IMR-90 (cell line): ENCODE measurements around the gene SHROOM3. TPM values are rescaled to one million over a fixed set of nuclear protein-coding genes. Genes with fewer than 3 reads are reported as not detected.
A peak's percentile ranks its signal among the peaks of the same experiment; 100 is the strongest.
"Not testable (repeated sequence)": the region's sequence is repeated elsewhere in the genome, so short reads cannot be mapped to it uniquely, and the experiment has no call there.

Experiments
- ATAC-seq: fragments of 200-7000 bp; cut with Tn5 transposase; 2 replicates; pipeline ENCODE4 v1.9.1; 2020; ENCODE audit warnings: low read depth, mild to moderate bottlenecking, moderate library complexity
- BruUV-seq: library from RNA; stranded (reverse); fragments of 400-500 nt; replicated peaks from 2 replicates; lab custom pipeline; 2021; lab: Mats Ljungman, UMichigan
- CTCF ChIA-PET: fragments of 300-600 bp; formaldehyde crosslinking; extraction: SDS; loops from one replicate; lab custom pipeline; 2021; ENCODE audit warnings: antibody characterized with exemption; lab: Yijun Ruan, JAX
- POLR2A ChIA-PET: fragments of 300-600 bp; sonication (Branson Sonifier 250); formaldehyde crosslinking; loops from one replicate; lab custom pipeline; 2022; ENCODE audit warnings: antibody characterized with exemption; ENCODE audit not compliant: unreplicated experiment; lab: Charles Lee
- DNase-seq: peaks from one replicate; pipeline ENCODE4 v3.0.0; 2013
- H2AFZ ChIP-seq: replicated peaks from 2 replicates; pipeline ENCODE3; 2013; ENCODE audit warnings: low read length, mild to moderate bottlenecking; ENCODE audit not compliant: poor library complexity
- H2AK5ac ChIP-seq: 2 replicates; pipeline ENCODE4 v1.6.1; 2013; ENCODE audit warnings: low read depth, low read length, inconsistent platforms
- H2AK9ac ChIP-seq: replicated peaks from 2 replicates; pipeline ENCODE3; 2013; ENCODE audit warnings: mild to moderate bottlenecking, low read depth, low read length, moderate library complexity; ENCODE audit not compliant: poor library complexity
- H2BK120ac ChIP-seq: 2 replicates; pipeline ENCODE4 v1.6.1; 2013; ENCODE audit warnings: low read depth, low read length, inconsistent platforms
- H2BK15ac ChIP-seq: 3 replicates; pipeline ENCODE4 v1.6.1; 2013; ENCODE audit warnings: low read depth, low read length, inconsistent platforms
- H2BK20ac ChIP-seq: 2 replicates; pipeline ENCODE4 v1.6.1; 2013; ENCODE audit warnings: low read depth, mild to moderate bottlenecking, inconsistent platforms, low read length, moderate library complexity
- H2BK5ac ChIP-seq: 2 replicates; pipeline ENCODE4 v1.6.1; 2013; ENCODE audit warnings: mild to moderate bottlenecking, low read depth, low read length, inconsistent platforms; ENCODE audit not compliant: poor library complexity, severe bottlenecking
- H3K14ac ChIP-seq: replicated peaks from 2 replicates; pipeline ENCODE4 v1.6.1; 2013; ENCODE audit warnings: low read depth, low read length, inconsistent platforms
- H3K18ac ChIP-seq: 2 replicates; pipeline ENCODE4 v1.6.1; 2013; ENCODE audit warnings: low read depth, low read length, control low read depth
- H3K23ac ChIP-seq: 2 replicates; pipeline ENCODE4 v1.6.1; 2013; ENCODE audit warnings: low read depth, low read length, inconsistent platforms
- H3K27ac ChIP-seq: 2 replicates; pipeline ENCODE4 v1.5.1; 2013; ENCODE audit warnings: mild to moderate bottlenecking, control low read depth, low read length; ENCODE audit not compliant: insufficient read depth
- H3K27me3 ChIP-seq: 2 replicates; pipeline ENCODE4 v1.6.1; 2013; ENCODE audit warnings: low read length; ENCODE audit not compliant: control insufficient read depth, insufficient read depth
- H3K36me3 ChIP-seq: 2 replicates; pipeline ENCODE4 v1.6.1; 2013; ENCODE audit warnings: low read length, mixed read lengths; ENCODE audit not compliant: control insufficient read depth, insufficient read depth
- H3K4ac ChIP-seq: 2 replicates; pipeline ENCODE4 v1.6.1; 2013; ENCODE audit warnings: low read depth, low read length, inconsistent platforms
- H3K4me1 ChIP-seq: 2 replicates; pipeline ENCODE4 v1.6.1; 2013; ENCODE audit warnings: low read length, mixed read lengths; ENCODE audit not compliant: control insufficient read depth, insufficient read depth
- H3K4me2 ChIP-seq: 2 replicates; pipeline ENCODE4 v1.6.1; 2013; ENCODE audit warnings: low read depth, mild to moderate bottlenecking, control low read depth, low read length, moderate library complexity
- H3K4me3 ChIP-seq: 2 replicates; pipeline ENCODE4 v1.5.1; 2013; ENCODE audit warnings: low read depth, mild to moderate bottlenecking, control low read depth, low read length, moderate library complexity; ENCODE audit not compliant: insufficient read depth
- H3K56ac ChIP-seq: 2 replicates; pipeline ENCODE4 v1.6.1; 2013; ENCODE audit warnings: low read length, inconsistent platforms; ENCODE audit not compliant: insufficient read depth; ENCODE audit errors: extremely low read depth
- H3K79me1 ChIP-seq, 2 experiments: 2 replicates each; pipeline ENCODE4 v1.6.1; 2013; ENCODE audit warnings: low read length in 2 of 2, inconsistent platforms in 1 of 2, low read depth in 1 of 2
- H3K9ac ChIP-seq: 2 replicates; pipeline ENCODE4 v1.6.1; 2013; ENCODE audit warnings: low read depth, low read length, control low read depth
- H3K9me1 ChIP-seq: 2 replicates; pipeline ENCODE4 v1.6.1; 2013; ENCODE audit warnings: low read length, inconsistent platforms; ENCODE audit not compliant: insufficient read depth
- H3K9me3 ChIP-seq: 2 replicates; pipeline ENCODE4 v1.6.1; 2013; ENCODE audit warnings: low read length; ENCODE audit not compliant: control insufficient read depth, insufficient read depth
- H4K20me1 ChIP-seq: 2 replicates; pipeline ENCODE4 v1.6.1; 2013; ENCODE audit warnings: low read length, inconsistent platforms; ENCODE audit not compliant: insufficient read depth
- H4K5ac ChIP-seq: 2 replicates; pipeline ENCODE4 v1.6.1; 2013; ENCODE audit warnings: mild to moderate bottlenecking, low read depth, low read length, control low read depth
- H4K8ac ChIP-seq, 2 experiments: 2 replicates each; pipeline ENCODE4 v1.6.1; 2013; ENCODE audit warnings: low read depth in 2 of 2, low read length in 2 of 2, control low read depth in 1 of 2, inconsistent platforms in 1 of 2
- H4K91ac ChIP-seq: 2 replicates; pipeline ENCODE4 v1.6.1; 2013; ENCODE audit warnings: low read depth, low read length, inconsistent platforms; ENCODE audit not compliant: insufficient read depth
- CEBPB ChIP-seq: IDR thresholded peaks from 2 replicates; pipeline ENCODE4 v1.6.1; 2012; ENCODE audit warnings: low read depth, low read length, improper control_type of control experiment
- CHD1 ChIP-seq: IDR thresholded peaks from 2 replicates; pipeline ENCODE4 v1.6.1; 2012; ENCODE audit warnings: low read depth, low read length, improper control_type of control experiment
- MAFK ChIP-seq: IDR thresholded peaks from 2 replicates; pipeline ENCODE4 v1.6.1; 2012; ENCODE audit warnings: low read depth, low read length, improper control_type of control experiment
- MXI1 ChIP-seq: IDR thresholded peaks from 2 replicates; pipeline ENCODE4 v1.6.1; 2012; ENCODE audit warnings: low read depth, mild to moderate bottlenecking, low read length, moderate library complexity, borderline replicate concordance
- WGBS, 2 experiments: methylation state at CpG; one replicate each; pipeline versions ENCODE4 v1.1.5 to v1.1.7; 2013; ENCODE audit warnings: missing lambda C conversion rate in 2 of 2; ENCODE audit not compliant: insufficient read length in 1 of 2; ENCODE audit errors: extremely low coverage in 2 of 2; 5-methylcytosine and 5-hydroxymethylcytosine counted together
- dilution Hi-C: fragments of 300-500 bp; cut with HindIII; formaldehyde crosslinking; loops from one replicate; pipeline ENCODE4 v1.14.3; 2018; ENCODE audit warnings: low sequenced_read_pairs; ENCODE audit not compliant: unreplicated experiment
- in situ Hi-C: fragments of 300-500 bp; cut with MboI; formaldehyde crosslinking; loops from 3 replicates; pipeline ENCODE4 v1.14.3; 2019; ENCODE audit warnings: low sequenced_read_pairs, inconsistent platforms, mixed read lengths
- intact Hi-C: fragments of 100-400 bp; cut with micrococcal nuclease; formaldehyde crosslinking; loops from 2 replicates; pipeline ENCODE4 v1.10.0; 2022
- polyA plus RNA-seq, 3 experiments: library from polyadenylated mRNA; depleted of rRNA; stranded (reverse); fragments of >200 nt; gene quantifications; 2 replicates each; pipeline ENCODE4 v1.2.3, GENCODE V29; 2012; ENCODE audit warnings: low replicate concordance in 1 of 3
- total RNA-seq: library from RNA; depleted of rRNA; stranded (reverse); fragments of >200 nt; gene quantifications from 2 replicates; pipeline ENCODE4 v1.2.3, GENCODE V29; 2012

Gene SHROOM3
- total and polyA plus RNA-seq, 2 of the 4 experiments (the other 2 are of a cell fraction): 10.8 to 19.5 TPM

GRCh38 chr4:76720121-76720520 lies 285.1 kb downstream of the SHROOM3 start:
- Histone ChIP-seq H3K23ac (no peak overlapping the region), H3K27ac (no peak overlapping the region), H3K4me3 (no peak overlapping the region), H3K18ac (peak overlapping the region; percentile 60; the same call in 1 of the 2 replicates), H3K36me3 (no peaks in the 10 kb centered on the region), H3K79me1 (peaks cover 18 to 59% of the 10 kb centered on the region in 2 experiments), H2AFZ (no peak overlapping the region), H3K9me3 (no peaks in the 10 kb centered on the region), H3K4ac (peak overlapping the region; percentile 45; the same call in 1 of the 2 replicates), H4K20me1 (no peaks in the 10 kb centered on the region), H2BK120ac (peak overlapping the region; percentile 58; the same call in 1 of the 2 replicates), H4K8ac (peak overlapping the region in 1 of 2 experiments; percentile 47; a peak in 1 of 4 replicates), H2BK15ac (no peak overlapping the region), H2BK5ac (peak overlapping the region; percentile 25), H3K4me2 (no peak overlapping the region), H2BK20ac (no peak overlapping the region; the same call in 1 of the 2 replicates), H3K9me1 (peaks cover 3% of the 10 kb centered on the region; the same call in 1 of the 2 replicates), H3K27me3 (no peaks in the 10 kb centered on the region), H4K5ac (no peak overlapping the region), H3K56ac (0 out of 2 replicates have a peak overlapping the region, but pooled peaks have one; percentile 38), H3K14ac (no peak overlapping the region; the same call in 1 of the 2 replicates), H2AK5ac (no peak overlapping the region), H2AK9ac (no peak overlapping the region), H3K9ac (no peak overlapping the region), H4K91ac (no peak overlapping the region), H3K4me1 (peaks cover 7% of the 10 kb centered on the region)
- intact Hi-C loops (no loop called here), dilution Hi-C loops (no loop called here), in situ Hi-C loops (no loop called here)
- POLR2A ChIA-PET: no interaction called here
- BruUV-seq: no TSS peak
- CTCF ChIA-PET: no interaction called here
- 80% methylated on average over 1 of the region's 2 CpGs; no CpG with 5 or more reads in 1 of the 2 experiments for WGBS, 2 experiments
- ATAC-seq (no peak), DNase-seq (no peak)
- TF ChIP-seq MAFK: no peak
- no peak for TF ChIP-seq CEBPB
- TF ChIP-seq CHD1: no peak
- no peak for TF ChIP-seq MXI1

GRCh38 chr4:76722146-76722545 lies 287.1 kb downstream of the SHROOM3 start:
- CTCF ChIA-PET: interaction anchor here (1.3 kb wide), 1 partner anchor 20 kb away, joined by 4 read pairs; no protein-coding TSS in a partner anchor

More at GRCh38 chr4:76722146-76722545, 287.1 kb downstream of the SHROOM3 start:
- Histone ChIP-seq H4K8ac (peak overlapping the region in 1 of 2 experiments; percentile 66; a peak in 1 of 4 replicates), H2BK20ac (0 out of 2 replicates have a peak overlapping the region, but pooled peaks have one; percentile 45), H2BK5ac (peak overlapping the region; percentile 57), H3K79me1 (peaks cover 23 to 62% of the 10 kb centered on the region in 2 experiments), H4K91ac (0 out of 2 replicates have a peak overlapping the region, but pooled peaks have one; percentile 5), H3K4me1 (peaks cover 19% of the 10 kb centered on the region), H3K4ac (peak overlapping the region; percentile 19; the same call in 1 of the 2 replicates), H3K23ac (peak overlapping the region; percentile 62; the same call in 1 of the 2 replicates), H2AK5ac (peak overlapping the region; percentile 81; the same call in 1 of the 2 replicates), H3K14ac (0 out of 2 replicates have a peak overlapping the region, but pooled peaks have one; percentile 48)
- H3K56ac ChIP-seq, H3K9me1 ChIP-seq, BruUV-seq, H3K4me3 ChIP-seq, dilution Hi-C loops, in situ Hi-C loops, H3K4me2 ChIP-seq, POLR2A ChIA-PET, H3K9me3 ChIP-seq, ATAC-seq, H2AK9ac ChIP-seq, H2BK15ac ChIP-seq, H4K20me1 ChIP-seq, H3K27me3 ChIP-seq, H3K18ac ChIP-seq, H4K5ac ChIP-seq, H3K36me3 ChIP-seq, H2AFZ ChIP-seq, intact Hi-C loops, H3K27ac ChIP-seq, DNase-seq, H2BK120ac ChIP-seq, H3K9ac ChIP-seq: not testable (repeated sequence)
- WGBS, 2 experiments: no CpG with 5 or more reads among the region's 2 CpGs
